Nephron (organoid): ENCODE data around the gene ABCC12.

Source experiments
- H3K27ac Mint-ChIP-seq, 3 experiments: 2 replicates each; pipeline ENCODE4 v1.8.0; 2020; ENCODE audit warnings: mixed read lengths in 3 of 3, mild to moderate bottlenecking in 2 of 3, moderate library complexity in 1 of 3
- H3K27me3 Mint-ChIP-seq: 2 replicates; pipeline ENCODE4 v1.8.0; 2021; ENCODE audit warnings: low read depth, mild to moderate bottlenecking, moderate library complexity, mixed read lengths
- H3K36me3 Mint-ChIP-seq: 2 replicates; pipeline ENCODE4 v1.8.0; 2020; ENCODE audit warnings: low read depth, mixed read lengths
- H3K4me1 Mint-ChIP-seq: 2 replicates; pipeline ENCODE4 v1.8.0; 2020; ENCODE audit warnings: mixed read lengths
- H3K4me3 Mint-ChIP-seq, 3 experiments: 2 replicates each; pipeline ENCODE4 v1.8.0; 2020; ENCODE audit warnings: mild to moderate bottlenecking in 3 of 3, mixed read lengths in 3 of 3, moderate library complexity in 2 of 3
- H3K9me3 Mint-ChIP-seq: 2 replicates; pipeline ENCODE4 v1.8.0; 2020; ENCODE audit warnings: mixed read lengths
- CTCF ChIP-seq, 3 experiments: fragments of 200-600 bp; sonication (generic); IDR thresholded peaks; one replicate each; pipeline ENCODE4 v1.5.0; 2021; ENCODE audit warnings: antibody characterized with exemption in 3 of 3; ENCODE audit not compliant: unreplicated experiment in 3 of 3

ABCC12 gene

GRCh38 chr16:48153774-48154173, 2.0 kb downstream of the ABCC12 start:
- H3K27me3 Mint-ChIP-seq = peaks cover 42% of the 10 kb centered on the region
- no peak overlapping the region for H3K27ac Mint-ChIP-seq
- TF ChIP-seq CTCF (IDR thresholded peaks at IDR 0.05; ENCODE audit: unreplicated experiment in 3 of 3) = no peak
- H3K36me3 Mint-ChIP-seq = no peaks in the 10 kb centered on the region
- no peak overlapping the region for H3K4me3 Mint-ChIP-seq
- no peaks in the 10 kb centered on the region for H3K4me1 Mint-ChIP-seq
- H3K9me3 Mint-ChIP-seq = peaks cover 3% of the 10 kb centered on the region

GRCh38 chr16:48152226-48152625, 3.6 kb downstream of the ABCC12 start:
- TF ChIP-seq CTCF (IDR thresholded peaks at IDR 0.05; ENCODE audit: unreplicated experiment in 3 of 3) = no peak
- H3K4me1 Mint-ChIP-seq = no peaks in the 10 kb centered on the region
- peaks cover 29% of the 10 kb centered on the region for H3K27me3 Mint-ChIP-seq
- H3K4me3 Mint-ChIP-seq = no peak overlapping the region
- H3K9me3 Mint-ChIP-seq = peaks cover 3% of the 10 kb centered on the region
- H3K36me3 Mint-ChIP-seq = no peaks in the 10 kb centered on the region
- no peak overlapping the region for H3K27ac Mint-ChIP-seq

DNA sequence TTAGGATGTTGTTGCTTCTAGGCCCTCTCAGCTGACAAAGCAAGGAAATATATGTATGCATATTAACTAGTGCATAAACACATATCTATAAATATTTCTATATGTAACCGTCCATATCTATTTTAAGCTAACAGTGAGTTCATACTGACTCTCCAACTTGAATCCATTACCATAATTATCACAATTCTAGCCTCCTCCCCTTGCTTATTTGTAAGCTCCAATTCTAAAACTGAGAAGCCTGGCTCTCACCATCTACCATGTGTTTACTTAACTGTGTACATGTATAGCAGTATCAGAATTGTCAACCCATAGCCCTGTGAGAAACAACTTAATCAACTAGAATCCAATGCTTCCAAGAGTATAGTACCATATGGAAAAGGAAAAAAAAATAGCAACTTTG, 5.1 kb downstream of the ABCC12 start:
- H3K4me3 Mint-ChIP-seq = no peak overlapping the region
- peaks cover 31% of the 10 kb centered on the region for H3K27me3 Mint-ChIP-seq
- H3K4me1 Mint-ChIP-seq = no peaks in the 10 kb centered on the region
- H3K9me3 Mint-ChIP-seq = peaks cover 3% of the 10 kb centered on the region
- no peaks in the 10 kb centered on the region for H3K36me3 Mint-ChIP-seq
- no peak overlapping the region for H3K27ac Mint-ChIP-seq
- no peak for TF ChIP-seq CTCF (IDR thresholded peaks at IDR 0.05; ENCODE audit: unreplicated experiment in 3 of 3)

GRCh38 chr16:48146710-48147109, 9.1 kb downstream of the ABCC12 start:
- TF ChIP-seq CTCF (IDR thresholded peaks at IDR 0.05; ENCODE audit: unreplicated experiment in 3 of 3) = no peak
- H3K27me3 Mint-ChIP-seq = peaks cover 11% of the 10 kb centered on the region
- no peak overlapping the region for H3K4me3 Mint-ChIP-seq

GRCh38 chr16:48146131-48146530, 9.7 kb downstream of the ABCC12 start:
- peaks cover 3% of the 10 kb centered on the region for H3K9me3 Mint-ChIP-seq
- H3K27me3 Mint-ChIP-seq = peaks cover 11% of the 10 kb centered on the region

More at GRCh38 chr16:48146710-48147109, 9.1 kb downstream of the ABCC12 start:
- Mint-ChIP-seq H3K36me3 (no peaks in the 10 kb centered on the region), H3K27ac (no peak overlapping the region), H3K4me1 (no peaks in the 10 kb centered on the region), H3K9me3 (peaks cover 3% of the 10 kb centered on the region)

More at GRCh38 chr16:48146131-48146530, 9.7 kb downstream of the ABCC12 start:
- Mint-ChIP-seq H3K4me3 (no peak overlapping the region), H3K36me3 (no peaks in the 10 kb centered on the region), H3K4me1 (no peaks in the 10 kb centered on the region), H3K27ac (no peak overlapping the region)
- TF ChIP-seq CTCF (IDR thresholded peaks at IDR 0.05; ENCODE audit: unreplicated experiment in 3 of 3) = no peak
